RWPE2 (cell line): Measurements from ENCODE around the gene PLCB4.
"Not testable (repeated sequence)": the region's sequence is repeated elsewhere in the genome, so short reads cannot be mapped to it uniquely, and the experiment has no call there.

Experiments
- ATAC-seq: fragments of 200-7000 bp; cut with Tn5 transposase; 3 replicates; pipeline ENCODE4 v1.9.1; 2021; ENCODE audit warnings: low read depth
- DNase-seq: peaks from one replicate; pipeline ENCODE4 v3.0.0-alpha.2; 2020; ENCODE audit warnings: low spot score
- H3K27ac ChIP-seq: fragments of 450-650 bp; 2 replicates; pipeline ENCODE4 v1.5.1; 2017; ENCODE audit warnings: mild to moderate bottlenecking; ENCODE audit not compliant: poor library complexity, severe bottlenecking
- H3K27me3 ChIP-seq: fragments of 250-450 bp; sonication (Bioruptor Pico); 2 replicates; pipeline ENCODE4 v1.5.1; 2021; ENCODE audit warnings: mild to moderate bottlenecking, moderate library complexity; ENCODE audit not compliant: insufficient read depth, poor library complexity, severe bottlenecking
- H3K36me3 ChIP-seq: fragments of 250-450 bp; sonication (Bioruptor Pico); 2 replicates; pipeline ENCODE4 v1.5.1; 2020; ENCODE audit warnings: low read depth, mild to moderate bottlenecking, moderate library complexity
- H3K4me1 ChIP-seq: fragments of 250-450 bp; sonication (Bioruptor Pico); 2 replicates; pipeline ENCODE4 v1.5.1; 2021; ENCODE audit warnings: mild to moderate bottlenecking, moderate library complexity; ENCODE audit not compliant: insufficient read depth, poor library complexity, severe bottlenecking
- H3K4me3 ChIP-seq: fragments of 250-450 bp; sonication (Bioruptor Pico); 2 replicates; pipeline ENCODE4 v1.5.1; 2021; ENCODE audit warnings: mild to moderate bottlenecking, moderate library complexity; ENCODE audit not compliant: severe bottlenecking
- H3K9me3 ChIP-seq: fragments of 250-450 bp; sonication (Bioruptor Pico); 2 replicates; pipeline ENCODE4 v1.5.1; 2021; ENCODE audit warnings: mild to moderate bottlenecking, moderate library complexity; ENCODE audit not compliant: severe bottlenecking
- TF ChIP-seq, protein P1 (sequence below): fragments of 450-650 bp; IDR thresholded peaks from one replicate; pipeline ENCODE4 v1.5.1; 2017; ENCODE audit warnings: mild to moderate bottlenecking, moderate library complexity; ENCODE audit not compliant: poor library complexity, severe bottlenecking

PLCB4 gene

GRCh38 chr20:9149087-9149486, 80.2 kb downstream of the PLCB4 start:
- H3K4me1 ChIP-seq = peaks cover 20% of the 10 kb centered on the region
- ATAC-seq (no peak), DNase-seq (no peak)
- no peaks in the 10 kb centered on the region for H3K27me3 ChIP-seq
- no peaks in the 10 kb centered on the region for H3K9me3 ChIP-seq
- H3K4me3 ChIP-seq = no peak overlapping the region
- TF ChIP-seq, protein P1, sequence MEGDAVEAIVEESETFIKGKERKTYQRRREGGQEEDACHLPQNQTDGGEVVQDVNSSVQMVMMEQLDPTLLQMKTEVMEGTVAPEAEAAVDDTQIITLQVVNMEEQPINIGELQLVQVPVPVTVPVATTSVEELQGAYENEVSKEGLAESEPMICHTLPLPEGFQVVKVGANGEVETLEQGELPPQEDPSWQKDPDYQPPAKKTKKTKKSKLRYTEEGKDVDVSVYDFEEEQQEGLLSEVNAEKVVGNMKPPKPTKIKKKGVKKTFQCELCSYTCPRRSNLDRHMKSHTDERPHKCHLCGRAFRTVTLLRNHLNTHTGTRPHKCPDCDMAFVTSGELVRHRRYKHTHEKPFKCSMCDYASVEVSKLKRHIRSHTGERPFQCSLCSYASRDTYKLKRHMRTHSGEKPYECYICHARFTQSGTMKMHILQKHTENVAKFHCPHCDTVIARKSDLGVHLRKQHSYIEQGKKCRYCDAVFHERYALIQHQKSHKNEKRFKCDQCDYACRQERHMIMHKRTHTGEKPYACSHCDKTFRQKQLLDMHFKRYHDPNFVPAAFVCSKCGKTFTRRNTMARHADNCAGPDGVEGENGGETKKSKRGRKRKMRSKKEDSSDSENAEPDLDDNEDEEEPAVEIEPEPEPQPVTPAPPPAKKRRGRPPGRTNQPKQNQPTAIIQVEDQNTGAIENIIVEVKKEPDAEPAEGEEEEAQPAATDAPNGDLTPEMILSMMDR = no peak
- H3K27ac ChIP-seq = no peak overlapping the region
- H3K36me3 ChIP-seq = no peaks in the 10 kb centered on the region

GRCh38 chr20:9149796-9150195, 80.9 kb downstream of the PLCB4 start:
- DNase-seq (no peak), ATAC-seq (no peak)
- Histone ChIP-seq H3K9me3 (no peaks in the 10 kb centered on the region), H3K27me3 (no peaks in the 10 kb centered on the region), H3K27ac (no peak overlapping the region), H3K4me1 (peaks cover 19% of the 10 kb centered on the region), H3K4me3 (no peak overlapping the region), H3K36me3 (no peaks in the 10 kb centered on the region)
- TF ChIP-seq, protein P1 = no peak

- ATAC-seq = no peak
- TF ChIP-seq, protein P1 = no peak
- Histone ChIP-seq H3K4me3 (no peak overlapping the region), H3K4me1 (peaks cover 16% of the 10 kb centered on the region), H3K36me3 (no peaks in the 10 kb centered on the region), H3K9me3 (no peaks in the 10 kb centered on the region), H3K27ac (no peak overlapping the region), H3K27me3 (no peaks in the 10 kb centered on the region)
- no peak for DNase-seq
Observed at GRCh38 chr20:9150679-9151078, 81.8 kb downstream of the PLCB4 start.

- H3K36me3 ChIP-seq, H3K27me3 ChIP-seq, H3K4me3 ChIP-seq, DNase-seq, H3K27ac ChIP-seq, H3K9me3 ChIP-seq, ATAC-seq, H3K4me1 ChIP-seq: not testable (repeated sequence)
Observed at GRCh38 chr20:9152139-9152538, 83.3 kb downstream of the PLCB4 start.

DNA sequence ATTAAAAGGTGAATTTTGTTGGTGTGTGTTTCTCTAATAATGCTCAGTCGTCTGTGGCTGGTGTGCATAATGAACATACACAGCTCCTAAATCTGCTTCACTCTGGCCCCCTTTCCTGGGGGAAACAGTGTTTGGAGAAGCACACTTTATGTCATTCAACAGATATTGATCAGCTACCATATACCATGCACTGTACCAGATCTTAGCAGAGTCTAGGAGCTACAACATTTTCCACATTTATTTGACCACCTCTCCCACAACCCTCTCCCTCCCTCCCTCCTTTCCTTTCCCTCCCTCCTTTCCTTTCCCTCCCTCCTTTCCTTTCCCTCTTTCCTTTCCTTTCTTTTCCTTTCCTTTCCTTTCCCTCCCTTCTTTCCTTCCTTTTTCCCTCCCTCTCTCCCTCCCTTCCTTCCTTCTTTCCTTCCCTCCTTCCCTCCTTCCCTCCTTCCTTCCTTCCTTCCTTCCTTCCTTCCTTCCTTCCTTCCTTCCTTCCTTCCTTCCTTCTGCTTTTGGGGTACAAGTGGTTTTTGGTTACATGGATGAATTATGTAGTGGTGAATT, 85.7 kb downstream of the PLCB4 start:
- H3K4me1 ChIP-seq = no peaks in the 10 kb centered on the region
- TF ChIP-seq, protein P1 = no peak
- no peak overlapping the region for H3K27ac ChIP-seq
- DNase-seq (no peak), ATAC-seq (no peak)
- no peaks in the 10 kb centered on the region for H3K27me3 ChIP-seq
- 0 out of 2 replicates have a peak, but pooled peaks cover 4% of the 10 kb centered on the region for H3K36me3 ChIP-seq
- H3K4me3 ChIP-seq = no peak overlapping the region
- no peaks in the 10 kb centered on the region for H3K9me3 ChIP-seq
